WTC11 (cell line): Measurements from ENCODE around the gene GCFC2. TPM values are rescaled to one million over a fixed set of nuclear protein-coding genes. Genes with fewer than 3 reads are reported as not detected.

ENCODE experiments used
- ATAC-seq: fragments of 200-7000 bp; cut with Tn5 transposase; 2 replicates; pipeline ENCODE4 v1.10.0; 2021; ENCODE audit warnings: mild to moderate bottlenecking, moderate library complexity
- CTCF ChIA-PET: fragments of 300-600 bp; sonication (Branson Sonifier 250); formaldehyde crosslinking; loops from one replicate; lab custom pipeline; 2021; ENCODE audit warnings: antibody characterized with exemption; lab: Charles Lee
- POLR2A ChIA-PET: fragments of 350-600 bp; sonication (Branson Sonifier 250); formaldehyde crosslinking; loops from one replicate; lab custom pipeline; 2021; ENCODE audit warnings: antibody characterized with exemption; lab: Charles Lee
- DNase-seq: peaks from one replicate; pipeline ENCODE4 v3.0.0; 2021; ENCODE audit warnings: low spot score
- H3K27ac Mint-ChIP-seq: 2 replicates; pipeline ENCODE4 v1.8.0; 2021; ENCODE audit warnings: mixed read lengths
- H3K27me3 Mint-ChIP-seq: 2 replicates; pipeline ENCODE4 v1.8.0; 2021; ENCODE audit warnings: low read depth, mild to moderate bottlenecking, moderate library complexity, mixed read lengths
- H3K36me3 Mint-ChIP-seq: 2 replicates; pipeline ENCODE4 v1.8.0; 2021; ENCODE audit warnings: mixed read lengths
- H3K4me1 Mint-ChIP-seq: 2 replicates; pipeline ENCODE4 v1.8.0; 2022; ENCODE audit warnings: mixed read lengths
- H3K4me3 Mint-ChIP-seq: 2 replicates; pipeline ENCODE4 v1.8.0; 2021; ENCODE audit warnings: mild to moderate bottlenecking, moderate library complexity, mixed read lengths
- H3K9me3 Mint-ChIP-seq: 2 replicates; pipeline ENCODE4 v1.8.0; 2021; ENCODE audit warnings: mixed read lengths
- CBFB ChIP-seq: sonication (generic); formaldehyde crosslinking; IDR thresholded peaks from 2 replicates; pipeline ENCODE4 v1.8.1; 2022; ENCODE audit warnings: mild to moderate bottlenecking, low read depth, missing genetic modification reagents
- CREM ChIP-seq: sonication (generic); formaldehyde crosslinking; IDR thresholded peaks from 2 replicates; pipeline ENCODE4 v1.8.1; 2022; ENCODE audit warnings: mild to moderate bottlenecking, missing genetic modification reagents, moderate library complexity
- CTCF ChIP-seq: fragments of 200-600 bp; IDR thresholded peaks from 2 replicates; pipeline ENCODE4 v1.8.0; 2022; ENCODE audit warnings: antibody characterized with exemption
- FOXP1 ChIP-seq: sonication (generic); formaldehyde crosslinking; IDR thresholded peaks from 2 replicates; pipeline ENCODE4 v1.8.0; 2022; ENCODE audit warnings: missing genetic modification reagents, mild to moderate bottlenecking, moderate library complexity, borderline replicate concordance
- GABPB1 ChIP-seq: sonication (generic); formaldehyde crosslinking; IDR thresholded peaks from 2 replicates; pipeline ENCODE4 v1.8.1; 2023; ENCODE audit warnings: mild to moderate bottlenecking, missing genetic modification reagents
- GRHL2 ChIP-seq: fragments of 250-450 bp; sonication (Bioruptor Pico); IDR thresholded peaks from 2 replicates; pipeline ENCODE4 v1.8.0; 2022; ENCODE audit warnings: mild to moderate bottlenecking, moderate library complexity; ENCODE audit not compliant: insufficient replicate concordance, severe bottlenecking
- JAZF1 ChIP-seq: fragments of 250-450 bp; sonication (Bioruptor Pico); IDR thresholded peaks from 2 replicates; pipeline ENCODE4 v1.9.0; 2021; ENCODE audit warnings: moderate library complexity, mild to moderate bottlenecking, inconsistent platforms
- JUN ChIP-seq: sonication (generic); formaldehyde crosslinking; IDR thresholded peaks from 2 replicates; pipeline ENCODE4 v1.8.0; 2023; ENCODE audit warnings: mild to moderate bottlenecking, missing genetic modification reagents
- PREB ChIP-seq: sonication (generic); formaldehyde crosslinking; IDR thresholded peaks from 2 replicates; pipeline ENCODE4 v1.8.1; 2022; ENCODE audit warnings: mild to moderate bottlenecking, missing genetic modification reagents, moderate library complexity, borderline replicate concordance
- PRRX2 ChIP-seq: fragments of 250-450 bp; sonication (Bioruptor Pico); IDR thresholded peaks from 2 replicates; pipeline ENCODE4 v1.8.0; 2021; ENCODE audit warnings: mild to moderate bottlenecking
- SMAD3 ChIP-seq: sonication (generic); formaldehyde crosslinking; IDR thresholded peaks from 2 replicates; pipeline ENCODE4 v1.8.0; 2022; ENCODE audit warnings: missing genetic modification reagents, mild to moderate bottlenecking, borderline replicate concordance
- SP1 ChIP-seq: sonication (generic); formaldehyde crosslinking; conservative IDR thresholded peaks from 2 replicates; pipeline ENCODE4 v1.8.1; 2022; ENCODE audit warnings: missing genetic modification reagents
- TEAD4 ChIP-seq: sonication (generic); formaldehyde crosslinking; IDR thresholded peaks from 2 replicates; pipeline ENCODE4 v1.8.0; 2022; ENCODE audit warnings: mild to moderate bottlenecking, missing genetic modification reagents
- ZBTB21 ChIP-seq: sonication (generic); formaldehyde crosslinking; IDR thresholded peaks from 2 replicates; pipeline ENCODE4 v1.8.1; 2023; ENCODE audit warnings: mild to moderate bottlenecking, missing genetic modification reagents, borderline replicate concordance
- total RNA-seq: library from RNA; stranded (reverse); gene quantifications from 3 replicates; pipeline ENCODE4 v1.2.3, GENCODE V29; 2021
- TF ChIP-seq, protein P1 (sequence below): sonication (generic); formaldehyde crosslinking; IDR thresholded peaks from 2 replicates; pipeline ENCODE4 v1.8.0; 2023; ENCODE audit warnings: missing genetic modification reagents
- TF ChIP-seq, protein P2 (sequence below): sonication (generic); formaldehyde crosslinking; IDR thresholded peaks from 2 replicates; pipeline ENCODE4 v1.8.1; 2022; ENCODE audit warnings: low read depth, mild to moderate bottlenecking, moderate library complexity, missing genetic modification reagents, borderline replicate concordance
- TF ChIP-seq, protein P3 (sequence below): fragments of 250-450 bp; sonication (Bioruptor Pico); IDR thresholded peaks from 2 replicates; pipeline ENCODE4 v1.9.0; 2021; ENCODE audit warnings: moderate library complexity, mild to moderate bottlenecking, inconsistent platforms, borderline replicate concordance
- TF ChIP-seq, protein P4 (sequence below): fragments of 250-450 bp; sonication (Bioruptor Pico); IDR thresholded peaks from 2 replicates; pipeline ENCODE4 v1.8.0; 2021; ENCODE audit warnings: mild to moderate bottlenecking
- TF ChIP-seq, protein P5 (sequence below): sonication (generic); formaldehyde crosslinking; IDR thresholded peaks from 2 replicates; pipeline ENCODE4 v1.8.1; 2022; ENCODE audit warnings: missing genetic modification reagents, borderline replicate concordance
- TF ChIP-seq, protein P6 (sequence below): sonication (generic); formaldehyde crosslinking; IDR thresholded peaks from 2 replicates; pipeline ENCODE4 v1.8.1; 2023; ENCODE audit warnings: mild to moderate bottlenecking, missing genetic modification reagents, borderline replicate concordance

Gene GCFC2
- total RNA-seq, 1 experiment from 2014 or later: 14.4 TPM

DNA sequence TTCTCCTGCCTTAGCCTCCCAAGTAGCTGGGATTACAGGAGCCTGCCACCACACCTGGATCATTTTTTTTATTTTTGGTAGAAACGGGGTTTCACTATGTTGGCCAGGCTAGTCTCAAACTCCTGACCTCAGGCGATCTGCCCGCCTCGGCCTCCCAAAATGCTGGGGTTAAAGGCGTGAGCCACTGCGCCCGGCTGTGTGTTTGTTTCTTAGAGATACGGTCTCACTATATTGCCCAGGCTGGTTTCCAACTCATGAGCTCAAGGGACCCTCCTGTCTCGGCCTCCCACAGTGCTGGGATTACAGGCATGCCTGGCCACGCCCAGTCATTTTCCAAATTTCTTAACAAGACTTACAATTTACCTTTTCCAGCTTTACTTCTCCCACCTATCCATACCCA lies 65.1 kb downstream of the GCFC2 start:
- H3K4me3 Mint-ChIP-seq: peak overlapping the region; percentile 94; the same call in 1 of the 2 replicates
- no peak for TF ChIP-seq CBFB
- TF ChIP-seq SMAD3 (CRISPR knock-in tag): no peak
- TF ChIP-seq SP1: no peak
- TF ChIP-seq, protein P1, sequence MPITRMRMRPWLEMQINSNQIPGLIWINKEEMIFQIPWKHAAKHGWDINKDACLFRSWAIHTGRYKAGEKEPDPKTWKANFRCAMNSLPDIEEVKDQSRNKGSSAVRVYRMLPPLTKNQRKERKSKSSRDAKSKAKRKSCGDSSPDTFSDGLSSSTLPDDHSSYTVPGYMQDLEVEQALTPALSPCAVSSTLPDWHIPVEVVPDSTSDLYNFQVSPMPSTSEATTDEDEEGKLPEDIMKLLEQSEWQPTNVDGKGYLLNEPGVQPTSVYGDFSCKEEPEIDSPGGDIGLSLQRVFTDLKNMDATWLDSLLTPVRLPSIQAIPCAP (CRISPR knock-in tag): no peak
- TF ChIP-seq PREB: no peak
- TF ChIP-seq GABPB1 (CRISPR knock-in tag): no peak
- TF ChIP-seq JUN (CRISPR knock-in tag): no peak
- TF ChIP-seq, protein P2, sequence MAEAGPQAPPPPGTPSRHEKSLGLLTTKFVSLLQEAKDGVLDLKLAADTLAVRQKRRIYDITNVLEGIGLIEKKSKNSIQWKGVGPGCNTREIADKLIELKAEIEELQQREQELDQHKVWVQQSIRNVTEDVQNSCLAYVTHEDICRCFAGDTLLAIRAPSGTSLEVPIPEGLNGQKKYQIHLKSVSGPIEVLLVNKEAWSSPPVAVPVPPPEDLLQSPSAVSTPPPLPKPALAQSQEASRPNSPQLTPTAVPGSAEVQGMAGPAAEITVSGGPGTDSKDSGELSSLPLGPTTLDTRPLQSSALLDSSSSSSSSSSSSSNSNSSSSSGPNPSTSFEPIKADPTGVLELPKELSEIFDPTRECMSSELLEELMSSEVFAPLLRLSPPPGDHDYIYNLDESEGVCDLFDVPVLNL: no peak
- TF ChIP-seq FOXP1 (CRISPR knock-in tag): no peak
- TF ChIP-seq CREM (CRISPR knock-in tag): no peak

DNA sequence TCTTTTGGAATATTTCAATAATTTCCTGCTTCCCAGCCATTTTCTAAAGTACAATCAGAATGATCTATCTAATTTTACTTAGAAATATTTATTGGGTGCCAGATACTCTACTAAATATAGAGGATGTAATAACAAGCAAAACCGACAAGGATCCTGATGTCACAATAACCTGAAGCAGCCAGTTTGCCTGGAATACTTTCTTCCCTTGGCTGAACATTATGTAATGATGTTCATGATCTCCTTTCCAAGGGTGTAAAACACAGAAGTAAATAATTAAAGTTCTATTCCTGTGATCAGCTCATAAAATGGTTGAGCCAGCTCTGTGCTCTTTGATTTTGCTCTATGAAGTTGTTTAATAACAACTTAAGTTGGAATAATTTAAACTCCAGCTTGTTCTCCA lies 66.7 kb downstream of the GCFC2 start:
- H3K9me3 Mint-ChIP-seq: 0 out of 2 replicates have a peak, but pooled peaks cover 4% of the 10 kb centered on the region
- DNase-seq (no peak), ATAC-seq (no peak)
- peaks cover 16% of the 10 kb centered on the region for H3K4me1 Mint-ChIP-seq
- H3K27me3 Mint-ChIP-seq: no peaks in the 10 kb centered on the region
- POLR2A ChIA-PET: no interaction called here
- H3K27ac Mint-ChIP-seq: no peak overlapping the region
- H3K36me3 Mint-ChIP-seq: peaks cover 9% of the 10 kb centered on the region; the same call in 1 of the 2 replicates
- no peak overlapping the region for H3K4me3 Mint-ChIP-seq
- CTCF ChIA-PET: interaction anchor here (1.0 kb wide), 1 partner anchor 16 kb away, joined by 3 read pairs; no protein-coding TSS in a partner anchor
- TF ChIP-seq FOXP1 (CRISPR knock-in tag) (no peak), JUN (CRISPR knock-in tag) (no peak), ZBTB21 (CRISPR knock-in tag) (no peak), JAZF1 (no peak), CREM (CRISPR knock-in tag) (no peak), GRHL2 (CRISPR knock-in tag) (no peak), PRRX2 (no peak), CTCF (no peak), TEAD4 (no peak), PREB (no peak)
- TF ChIP-seq, protein P3, sequence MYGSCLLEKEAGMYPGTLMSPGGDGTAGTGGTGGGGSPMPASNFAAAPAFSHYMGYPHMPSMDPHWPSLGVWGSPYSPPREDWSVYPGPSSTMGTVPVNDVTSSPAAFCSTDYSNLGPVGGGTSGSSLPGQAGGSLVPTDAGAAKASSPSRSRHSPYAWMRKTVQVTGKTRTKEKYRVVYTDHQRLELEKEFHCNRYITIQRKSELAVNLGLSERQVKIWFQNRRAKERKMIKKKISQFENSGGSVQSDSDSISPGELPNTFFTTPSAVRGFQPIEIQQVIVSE (CRISPR knock-in tag): no peak
- TF ChIP-seq, protein P4, sequence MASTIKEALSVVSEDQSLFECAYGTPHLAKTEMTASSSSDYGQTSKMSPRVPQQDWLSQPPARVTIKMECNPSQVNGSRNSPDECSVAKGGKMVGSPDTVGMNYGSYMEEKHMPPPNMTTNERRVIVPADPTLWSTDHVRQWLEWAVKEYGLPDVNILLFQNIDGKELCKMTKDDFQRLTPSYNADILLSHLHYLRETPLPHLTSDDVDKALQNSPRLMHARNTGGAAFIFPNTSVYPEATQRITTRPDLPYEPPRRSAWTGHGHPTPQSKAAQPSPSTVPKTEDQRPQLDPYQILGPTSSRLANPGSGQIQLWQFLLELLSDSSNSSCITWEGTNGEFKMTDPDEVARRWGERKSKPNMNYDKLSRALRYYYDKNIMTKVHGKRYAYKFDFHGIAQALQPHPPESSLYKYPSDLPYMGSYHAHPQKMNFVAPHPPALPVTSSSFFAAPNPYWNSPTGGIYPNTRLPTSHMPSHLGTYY (CRISPR knock-in tag): no peak
- TF ChIP-seq, protein P5, sequence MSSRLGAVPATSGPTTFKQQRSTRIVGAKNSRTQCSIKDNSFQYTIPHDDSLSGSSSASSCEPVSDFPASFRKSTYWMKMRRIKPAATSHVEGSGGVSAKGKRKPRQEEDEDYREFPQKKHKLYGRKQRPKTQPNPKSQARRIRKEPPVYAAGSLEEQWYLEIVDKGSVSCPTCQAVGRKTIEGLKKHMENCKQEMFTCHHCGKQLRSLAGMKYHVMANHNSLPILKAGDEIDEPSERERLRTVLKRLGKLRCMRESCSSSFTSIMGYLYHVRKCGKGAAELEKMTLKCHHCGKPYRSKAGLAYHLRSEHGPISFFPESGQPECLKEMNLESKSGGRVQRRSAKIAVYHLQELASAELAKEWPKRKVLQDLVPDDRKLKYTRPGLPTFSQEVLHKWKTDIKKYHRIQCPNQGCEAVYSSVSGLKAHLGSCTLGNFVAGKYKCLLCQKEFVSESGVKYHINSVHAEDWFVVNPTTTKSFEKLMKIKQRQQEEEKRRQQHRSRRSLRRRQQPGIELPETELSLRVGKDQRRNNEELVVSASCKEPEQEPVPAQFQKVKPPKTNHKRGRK (CRISPR knock-in tag): no peak
- TF ChIP-seq, protein P6, sequence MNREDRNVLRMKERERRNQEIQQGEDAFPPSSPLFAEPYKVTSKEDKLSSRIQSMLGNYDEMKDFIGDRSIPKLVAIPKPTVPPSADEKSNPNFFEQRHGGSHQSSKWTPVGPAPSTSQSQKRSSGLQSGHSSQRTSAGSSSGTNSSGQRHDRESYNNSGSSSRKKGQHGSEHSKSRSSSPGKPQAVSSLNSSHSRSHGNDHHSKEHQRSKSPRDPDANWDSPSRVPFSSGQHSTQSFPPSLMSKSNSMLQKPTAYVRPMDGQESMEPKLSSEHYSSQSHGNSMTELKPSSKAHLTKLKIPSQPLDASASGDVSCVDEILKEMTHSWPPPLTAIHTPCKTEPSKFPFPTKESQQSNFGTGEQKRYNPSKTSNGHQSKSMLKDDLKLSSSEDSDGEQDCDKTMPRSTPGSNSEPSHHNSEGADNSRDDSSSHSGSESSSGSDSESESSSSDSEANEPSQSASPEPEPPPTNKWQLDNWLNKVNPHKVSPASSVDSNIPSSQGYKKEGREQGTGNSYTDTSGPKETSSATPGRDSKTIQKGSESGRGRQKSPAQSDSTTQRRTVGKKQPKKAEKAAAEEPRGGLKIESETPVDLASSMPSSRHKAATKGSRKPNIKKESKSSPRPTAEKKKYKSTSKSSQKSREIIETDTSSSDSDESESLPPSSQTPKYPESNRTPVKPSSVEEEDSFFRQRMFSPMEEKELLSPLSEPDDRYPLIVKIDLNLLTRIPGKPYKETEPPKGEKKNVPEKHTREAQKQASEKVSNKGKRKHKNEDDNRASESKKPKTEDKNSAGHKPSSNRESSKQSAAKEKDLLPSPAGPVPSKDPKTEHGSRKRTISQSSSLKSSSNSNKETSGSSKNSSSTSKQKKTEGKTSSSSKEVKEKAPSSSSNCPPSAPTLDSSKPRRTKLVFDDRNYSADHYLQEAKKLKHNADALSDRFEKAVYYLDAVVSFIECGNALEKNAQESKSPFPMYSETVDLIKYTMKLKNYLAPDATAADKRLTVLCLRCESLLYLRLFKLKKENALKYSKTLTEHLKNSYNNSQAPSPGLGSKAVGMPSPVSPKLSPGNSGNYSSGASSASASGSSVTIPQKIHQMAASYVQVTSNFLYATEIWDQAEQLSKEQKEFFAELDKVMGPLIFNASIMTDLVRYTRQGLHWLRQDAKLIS (CRISPR knock-in tag): no peak

More for the DNA sequence above, 65.1 kb downstream of the GCFC2 start:
- POLR2A ChIA-PET: no interaction called here
- no peaks in the 10 kb centered on the region for H3K27me3 Mint-ChIP-seq
- CTCF ChIA-PET: interaction anchor here (1.2 to 2.7 kb wide), 2 partner anchors 8 to 23 kb away, joined by 3 to 10 read pairs; no protein-coding TSS in a partner anchor
- ATAC-seq (no peak), DNase-seq (no peak)
- H3K9me3 Mint-ChIP-seq: 0 out of 2 replicates have a peak, but pooled peaks cover 4% of the 10 kb centered on the region
- H3K36me3 Mint-ChIP-seq: peaks cover 23% of the 10 kb centered on the region
- peaks cover 15% of the 10 kb centered on the region for H3K4me1 Mint-ChIP-seq
- H3K27ac Mint-ChIP-seq: no peak overlapping the region
